K562 (cell line): ENCODE results near the gene FGF2. TPM values are rescaled to one million over a fixed set of nuclear protein-coding genes. Genes with fewer than 3 reads are reported as not detected.

Experiments used
- GATA2 ChIP-seq: sonication (generic); formaldehyde crosslinking; IDR thresholded peaks from 2 replicates; pipeline ENCODE4 v1.4.0; 2020; ENCODE audit warnings: mild to moderate bottlenecking, missing genetic modification reagents
- MCM5 ChIP-seq: fragments of 450-650 bp; IDR thresholded peaks from 2 replicates; pipeline ENCODE4 v1.6.1; 2016; ENCODE audit warnings: low read depth
- MXI1 ChIP-seq: IDR thresholded peaks from 2 replicates; pipeline ENCODE4 v1.6.1; 2011; ENCODE audit warnings: low read depth, mild to moderate bottlenecking, improper control_type of control experiment, low read length
- NCOR1 ChIP-seq: fragments of 450-650 bp; IDR thresholded peaks from 2 replicates; pipeline ENCODE4 v1.6.1; 2016; ENCODE audit warnings: mild to moderate bottlenecking, moderate library complexity
- SIN3B ChIP-seq: fragments of 450-650 bp; IDR thresholded peaks from 2 replicates; pipeline ENCODE4 v1.6.1; 2017; ENCODE audit warnings: low read depth, mild to moderate bottlenecking, moderate library complexity
- SPI1 ChIP-seq: IDR thresholded peaks from 2 replicates; pipeline ENCODE4 v1.6.1; 2011; ENCODE audit warnings: low read depth, low read length, control low read depth, borderline replicate concordance
- TARDBP ChIP-seq: fragments of 450-650 bp; IDR thresholded peaks from 2 replicates; pipeline ENCODE4 v1.6.1; 2016
- TGIF2 ChIP-seq: sonication (generic); formaldehyde crosslinking; IDR thresholded peaks from 2 replicates; pipeline ENCODE4 v1.8.1; 2022; ENCODE audit warnings: mild to moderate bottlenecking, missing genetic modification reagents, moderate library complexity
- ZFP1 ChIP-seq: fragments of 450-650 bp; formaldehyde crosslinking; IDR thresholded peaks from 2 replicates; pipeline ENCODE4 v1.4.0; 2020; ENCODE audit warnings: mild to moderate bottlenecking, mixed read lengths
- ZFPM2 ChIP-seq: fragments of 250-450 bp; sonication (Bioruptor Pico); IDR thresholded peaks from 2 replicates; pipeline ENCODE4 v1.5.1; 2022; ENCODE audit warnings: mild to moderate bottlenecking
- ZNF143 ChIP-seq: sonication (generic); formaldehyde crosslinking; IDR thresholded peaks from 2 replicates; pipeline ENCODE4 v1.9.0; 2022; ENCODE audit warnings: mild to moderate bottlenecking, missing genetic modification reagents
- ZNF23 ChIP-seq: fragments of 250-450 bp; sonication (Bioruptor Pico); IDR thresholded peaks from 2 replicates; pipeline ENCODE4 v1.4.0; 2020; ENCODE audit warnings: mild to moderate bottlenecking
- ZSCAN32 ChIP-seq: fragments of 450-650 bp; formaldehyde crosslinking; IDR thresholded peaks from 2 replicates; pipeline ENCODE4 v1.4.0; 2020; ENCODE audit warnings: mild to moderate bottlenecking, moderate library complexity
- polyA plus RNA-seq, 8 experiments: library from polyadenylated mRNA; depleted of rRNA in 4 of 8; stranded (reverse) in 5 of 8; unstranded in 3 of 8; fragments of >200 nt; fragmentation: Nextera tagmentation in 2 of 8; fragmentation: Illumina TruSeq in 1 of 8; extraction: Ambion mirVana in 2 of 8; extraction: Trizol in 1 of 8; gene quantifications; 2 replicates each; pipeline versions ENCODE4 v1.2.1 to v1.2.3, GENCODE V29; 2011 to 2014; ENCODE audit warnings: inconsistent platforms in 1 of 8, missing spikeins in 1 of 8
- total RNA-seq, 7 experiments: library from RNA; depleted of rRNA in 6 of 7; stranded (reverse); fragments of >200 nt in 6 of 7; fragmentation: Illumina TruSeq in 2 of 7; extraction: Trizol in 2 of 7; gene quantifications; 2 replicates each; pipeline versions ENCODE4 v1.2.1 to v1.2.3, GENCODE V29; 2011 to 2021; ENCODE audit warnings: low replicate concordance in 1 of 7
- TF ChIP-seq, protein P1 (sequence below), 2 experiments: fragments of 450-650 bp; IDR thresholded peaks; 2 replicates each; pipeline ENCODE4 v1.6.1; 2016; ENCODE audit warnings: mild to moderate bottlenecking in 2 of 2, borderline replicate concordance in 1 of 2, low read depth in 1 of 2, moderate library complexity in 1 of 2
- TF ChIP-seq, protein P2 (sequence below): fragments of 450-650 bp; IDR thresholded peaks from 2 replicates; pipeline ENCODE4 v1.6.1; 2016; ENCODE audit warnings: borderline replicate concordance
- TF ChIP-seq, protein P3 (sequence below): sonication (generic); formaldehyde crosslinking; IDR thresholded peaks from 2 replicates; pipeline ENCODE4 v1.8.1; 2022; ENCODE audit warnings: missing genetic modification reagents
- TF ChIP-seq, protein P4 (sequence below): fragments of 450-650 bp; IDR thresholded peaks from 2 replicates; pipeline ENCODE4 v1.6.1; 2018; ENCODE audit warnings: mild to moderate bottlenecking, low read depth; ENCODE audit not compliant: partially characterized antibody

Gene FGF2
- total and polyA plus RNA-seq, 9 of the 15 experiments (the other 6 are each of a cell fraction or from before 2014, with no cell fraction given) = 2.5 to 19.4 (median 9.2) TPM

DNA sequence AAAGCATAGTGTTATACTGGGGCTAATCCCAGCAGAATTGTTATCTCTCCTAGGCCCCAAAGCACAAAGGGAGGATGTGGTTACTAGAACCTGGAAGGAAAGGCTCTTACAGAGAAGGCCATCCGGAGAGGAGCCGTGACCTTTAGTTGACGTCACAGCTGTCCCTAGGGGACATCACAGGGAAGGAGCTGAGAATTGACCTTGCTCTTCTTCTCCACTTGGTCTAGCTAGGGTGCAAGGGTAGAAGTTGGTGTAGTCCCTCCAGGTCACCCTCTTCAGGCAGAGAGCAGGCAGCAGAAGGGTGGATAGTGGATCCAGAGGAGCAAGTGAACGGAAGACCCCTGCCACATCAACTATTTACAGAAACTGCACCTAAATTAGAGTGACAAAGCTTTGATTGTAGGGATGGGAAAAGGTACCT, 22.8 kb upstream of the FGF2 start (continued):
- TF ChIP-seq, protein P1, sequence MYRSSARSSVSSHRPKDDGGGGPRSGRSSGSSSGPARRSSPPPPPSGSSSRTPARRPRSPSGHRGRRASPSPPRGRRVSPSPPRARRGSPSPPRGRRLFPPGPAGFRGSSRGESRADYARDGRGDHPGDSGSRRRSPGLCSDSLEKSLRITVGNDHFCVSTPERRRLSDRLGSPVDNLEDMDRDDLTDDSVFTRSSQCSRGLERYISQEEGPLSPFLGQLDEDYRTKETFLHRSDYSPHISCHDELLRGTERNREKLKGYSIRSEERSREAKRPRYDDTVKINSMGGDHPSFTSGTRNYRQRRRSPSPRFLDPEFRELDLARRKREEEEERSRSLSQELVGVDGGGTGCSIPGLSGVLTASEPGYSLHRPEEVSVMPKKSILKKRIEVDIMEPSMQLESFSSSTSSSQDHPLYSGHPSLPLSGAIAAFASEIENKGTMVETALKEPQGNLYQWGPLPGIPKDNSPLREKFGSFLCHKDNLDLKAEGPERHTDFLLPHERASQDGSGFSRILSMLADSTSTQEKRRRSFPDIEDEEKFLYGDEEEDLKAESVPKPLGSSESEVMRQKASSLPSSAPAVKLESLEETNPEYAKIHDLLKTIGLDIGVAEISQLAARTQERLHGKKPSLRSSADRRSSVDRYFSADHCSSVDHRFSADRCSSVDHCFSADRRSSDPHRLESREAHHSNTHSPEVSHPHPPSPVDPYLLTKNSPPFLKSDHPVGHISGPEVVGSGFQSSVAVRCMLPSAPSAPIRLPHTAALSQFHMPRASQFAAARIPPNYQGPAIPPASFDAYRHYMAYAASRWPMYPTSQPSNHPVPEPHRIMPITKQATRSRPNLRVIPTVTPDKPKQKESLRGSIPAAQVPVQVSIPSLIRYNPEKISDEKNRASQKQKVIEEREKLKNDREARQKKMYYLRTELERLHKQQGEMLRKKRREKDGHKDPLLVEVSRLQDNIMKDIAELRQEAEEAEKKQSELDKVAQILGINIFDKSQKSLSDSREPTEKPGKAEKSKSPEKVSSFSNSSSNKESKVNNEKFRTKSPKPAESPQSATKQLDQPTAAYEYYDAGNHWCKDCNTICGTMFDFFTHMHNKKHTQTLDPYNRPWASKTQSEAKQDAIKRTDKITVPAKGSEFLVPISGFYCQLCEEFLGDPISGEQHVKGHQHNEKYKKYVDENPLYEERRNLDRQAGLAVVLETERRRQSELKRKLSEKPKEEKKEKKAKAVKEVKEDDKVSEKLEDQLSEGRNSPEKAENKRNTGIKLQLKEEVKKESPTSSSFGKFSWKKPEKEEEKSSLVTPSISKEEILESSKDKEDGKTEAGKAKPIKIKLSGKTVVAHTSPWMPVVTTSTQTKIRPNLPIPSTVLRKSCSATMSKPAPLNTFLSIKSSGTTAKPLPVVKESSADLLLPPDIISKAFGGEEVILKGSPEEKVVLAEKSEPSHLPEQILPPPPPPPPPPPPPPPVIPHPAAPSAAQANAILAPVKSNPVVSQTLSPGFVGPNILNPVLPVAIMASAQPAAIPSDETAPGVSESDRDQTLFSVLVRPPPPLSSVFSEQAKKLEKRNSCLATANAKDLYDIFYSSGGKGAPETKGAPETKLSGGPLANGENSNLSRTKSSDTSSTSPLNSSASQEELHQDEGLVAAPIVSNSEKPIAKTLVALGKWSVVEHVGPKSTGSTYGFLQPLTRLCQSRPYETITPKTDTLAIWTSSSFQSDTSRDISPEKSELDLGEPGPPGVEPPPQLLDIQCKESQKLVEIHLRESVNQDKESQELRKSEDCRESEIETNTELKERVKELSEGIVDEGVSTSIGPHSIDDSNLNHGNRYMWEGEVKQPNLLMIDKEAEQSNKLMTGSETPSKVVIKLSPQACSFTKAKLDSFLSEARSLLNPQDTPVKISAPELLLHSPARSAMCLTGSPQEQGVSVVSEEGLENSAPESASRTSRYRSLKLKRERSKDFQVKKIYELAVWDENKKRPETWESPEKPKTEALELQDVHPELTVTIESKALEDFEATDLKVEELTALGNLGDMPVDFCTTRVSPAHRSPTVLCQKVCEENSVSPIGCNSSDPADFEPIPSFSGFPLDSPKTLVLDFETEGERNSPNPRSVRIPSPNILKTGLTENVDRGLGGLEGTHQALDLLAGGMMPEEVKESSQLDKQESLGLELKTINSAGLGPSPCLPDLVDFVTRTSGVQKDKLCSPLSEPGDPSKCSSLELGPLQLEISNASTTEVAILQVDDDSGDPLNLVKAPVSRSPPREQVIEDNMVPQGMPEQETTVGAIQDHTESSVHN (IDR thresholded peaks at IDR 0.05; ENCODE audit: borderline replicate concordance in 1 of 2, low read depth in 1 of 2) = no peak
- no peak for TF ChIP-seq TGIF2
- no peak for TF ChIP-seq NCOR1
- TF ChIP-seq ZSCAN32 (CRISPR knock-in tag) = no peak
- TF ChIP-seq, protein P2, sequence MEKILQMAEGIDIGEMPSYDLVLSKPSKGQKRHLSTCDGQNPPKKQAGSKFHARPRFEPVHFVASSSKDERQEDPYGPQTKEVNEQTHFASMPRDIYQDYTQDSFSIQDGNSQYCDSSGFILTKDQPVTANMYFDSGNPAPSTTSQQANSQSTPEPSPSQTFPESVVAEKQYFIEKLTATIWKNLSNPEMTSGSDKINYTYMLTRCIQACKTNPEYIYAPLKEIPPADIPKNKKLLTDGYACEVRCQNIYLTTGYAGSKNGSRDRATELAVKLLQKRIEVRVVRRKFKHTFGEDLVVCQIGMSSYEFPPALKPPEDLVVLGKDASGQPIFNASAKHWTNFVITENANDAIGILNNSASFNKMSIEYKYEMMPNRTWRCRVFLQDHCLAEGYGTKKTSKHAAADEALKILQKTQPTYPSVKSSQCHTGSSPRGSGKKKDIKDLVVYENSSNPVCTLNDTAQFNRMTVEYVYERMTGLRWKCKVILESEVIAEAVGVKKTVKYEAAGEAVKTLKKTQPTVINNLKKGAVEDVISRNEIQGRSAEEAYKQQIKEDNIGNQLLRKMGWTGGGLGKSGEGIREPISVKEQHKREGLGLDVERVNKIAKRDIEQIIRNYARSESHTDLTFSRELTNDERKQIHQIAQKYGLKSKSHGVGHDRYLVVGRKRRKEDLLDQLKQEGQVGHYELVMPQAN = no peak
- TF ChIP-seq, protein P3, sequence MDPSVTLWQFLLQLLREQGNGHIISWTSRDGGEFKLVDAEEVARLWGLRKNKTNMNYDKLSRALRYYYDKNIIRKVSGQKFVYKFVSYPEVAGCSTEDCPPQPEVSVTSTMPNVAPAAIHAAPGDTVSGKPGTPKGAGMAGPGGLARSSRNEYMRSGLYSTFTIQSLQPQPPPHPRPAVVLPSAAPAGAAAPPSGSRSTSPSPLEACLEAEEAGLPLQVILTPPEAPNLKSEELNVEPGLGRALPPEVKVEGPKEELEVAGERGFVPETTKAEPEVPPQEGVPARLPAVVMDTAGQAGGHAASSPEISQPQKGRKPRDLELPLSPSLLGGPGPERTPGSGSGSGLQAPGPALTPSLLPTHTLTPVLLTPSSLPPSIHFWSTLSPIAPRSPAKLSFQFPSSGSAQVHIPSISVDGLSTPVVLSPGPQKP = no peak
- no peak for TF ChIP-seq MXI1
- TF ChIP-seq ZFP1 (CRISPR knock-in tag) = no peak
- no peak for TF ChIP-seq GATA2 (CRISPR knock-in tag)
- no peak for TF ChIP-seq SIN3B
- TF ChIP-seq TARDBP = peak; percentile 70; the same call in 1 of the 2 replicates
- TF ChIP-seq ZNF23 = no peak
- no peak for TF ChIP-seq ZFPM2 (CRISPR knock-in tag)
- TF ChIP-seq, protein P4, sequence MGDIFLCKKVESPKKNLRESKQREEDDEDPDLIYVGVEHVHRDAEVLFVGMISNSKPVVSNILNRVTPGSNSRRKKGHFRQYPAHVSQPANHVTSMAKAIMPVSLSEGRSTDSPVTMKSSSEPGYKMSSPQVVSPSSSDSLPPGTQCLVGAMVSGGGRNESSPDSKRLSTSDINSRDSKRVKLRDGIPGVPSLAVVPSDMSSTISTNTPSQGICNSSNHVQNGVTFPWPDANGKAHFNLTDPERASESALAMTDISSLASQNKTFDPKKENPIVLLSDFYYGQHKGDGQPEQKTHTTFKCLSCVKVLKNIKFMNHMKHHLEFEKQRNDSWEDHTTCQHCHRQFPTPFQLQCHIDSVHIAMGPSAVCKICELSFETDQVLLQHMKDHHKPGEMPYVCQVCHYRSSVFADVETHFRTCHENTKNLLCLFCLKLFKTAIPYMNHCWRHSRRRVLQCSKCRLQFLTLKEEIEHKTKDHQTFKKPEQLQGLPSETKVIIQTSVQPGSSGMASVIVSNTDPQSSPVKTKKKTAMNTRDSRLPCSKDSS = no peak
- no peak for TF ChIP-seq ZNF143 (CRISPR knock-in tag)
- no peak for TF ChIP-seq MCM5
- no peak for TF ChIP-seq SPI1
